Smooth muscle cell of bladder (primary cell): ENCODE results near the gene FOXL3. TPM values are rescaled to one million over a fixed set of nuclear protein-coding genes. Genes with fewer than 3 reads are reported as not detected.

ENCODE experiments used
- total RNA-seq: library from RNA; depleted of rRNA; stranded (reverse); fragments of >200 nt; gene quantifications from 2 replicates; pipeline ENCODE4 v1.2.3, GENCODE V29; 2014

Gene FOXL3
- total RNA-seq, result not detected in 2 replicates

GRCh38 chr7:289756-290553, at the start of gene FOXL3:
TSS of gene FOXL3 (plus strand) at chr7:290170. CDS start at chr7:290170, 0 bp downstream.

Other genes with a start within 250 kb of the FOXL3 start
- gene FAM20C, start 97.6 kb upstream of the FOXL3 start, total RNA-seq, result 49.1 and 66.7 TPM in 2 replicates
- 17.2 and 24.0 TPM in 2 replicates for gene PDGFA, start 229.7 kb downstream of the FOXL3 start, total RNA-seq